Posterior cingulate gyrus (tissue), 11 donors: ENCODE measurements around the gene CCR5AS.
"Not testable (repeated sequence)": the region's sequence is repeated elsewhere in the genome, so short reads cannot be mapped to it uniquely, and the experiment has no call there.

ENCODE experiments used
- DNase-seq, 10 donors: peaks; one replicate each; pipeline versions ENCODE4 v3.0.0 to v3.0.0-alpha.2; 2020 to 2021; ENCODE audit warnings: mixed read lengths in 3 of 10
- intact Hi-C: fragments of 100-400 bp; cut with DNase I; formaldehyde crosslinking; loops from one replicate; pipeline ENCODE4 v1.15.1; 2023

CCR5AS gene

DNA sequence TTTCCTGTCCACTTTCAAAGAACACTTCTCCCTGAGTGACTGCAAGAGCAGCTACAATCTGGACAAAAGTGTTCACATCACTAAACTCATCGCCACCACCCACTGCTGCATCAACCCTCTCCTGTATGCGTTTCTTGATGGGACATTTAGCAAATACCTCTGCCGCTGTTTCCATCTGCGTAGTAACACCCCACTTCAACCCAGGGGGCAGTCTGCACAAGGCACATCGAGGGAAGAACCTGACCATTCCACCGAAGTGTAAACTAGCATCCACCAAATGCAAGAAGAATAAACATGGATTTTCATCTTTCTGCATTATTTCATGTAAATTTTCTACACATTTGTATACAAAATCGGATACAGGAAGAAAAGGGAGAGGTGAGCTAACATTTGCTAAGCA lies 2.0 kb upstream of the CCR5AS start:
- no peak for DNase-seq
- intact Hi-C loops: no loop called here

DNA sequence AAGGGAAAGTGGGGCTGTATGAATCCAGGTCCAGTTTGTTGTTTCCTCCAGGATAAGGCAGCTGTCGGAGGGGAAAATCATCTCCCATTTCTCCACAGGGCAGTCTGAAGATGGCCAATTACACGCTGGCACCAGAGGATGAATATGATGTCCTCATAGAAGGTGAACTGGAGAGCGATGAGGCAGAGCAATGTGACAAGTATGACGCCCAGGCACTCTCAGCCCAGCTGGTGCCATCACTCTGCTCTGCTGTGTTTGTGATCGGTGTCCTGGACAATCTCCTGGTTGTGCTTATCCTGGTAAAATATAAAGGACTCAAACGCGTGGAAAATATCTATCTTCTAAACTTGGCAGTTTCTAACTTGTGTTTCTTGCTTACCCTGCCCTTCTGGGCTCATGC lies 1.1 kb upstream of the CCR5AS start:
- DNase-seq: peak in 3 of 10 donors; percentile 33 to 73 (median 50)
- intact Hi-C loops: no loop called here

DNA sequence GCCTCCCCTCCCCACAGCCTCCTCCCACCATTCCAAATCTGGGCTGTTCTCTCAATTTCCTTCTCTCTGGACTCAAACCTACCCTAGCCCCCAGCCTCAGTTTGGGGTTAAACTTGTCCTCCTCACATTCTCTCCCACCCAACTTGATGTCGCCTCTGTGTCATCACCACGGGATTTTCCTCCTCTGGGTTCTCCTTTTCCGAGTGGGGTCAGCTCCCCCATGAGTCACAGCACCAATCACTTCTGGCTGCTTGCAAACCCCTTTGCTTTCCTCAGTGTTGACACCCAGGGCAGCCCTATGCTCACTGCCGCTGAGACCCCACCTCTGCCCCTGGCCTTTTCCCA lies 451 bp downstream of the CCR5AS start:
- no peak for DNase-seq

DNA sequence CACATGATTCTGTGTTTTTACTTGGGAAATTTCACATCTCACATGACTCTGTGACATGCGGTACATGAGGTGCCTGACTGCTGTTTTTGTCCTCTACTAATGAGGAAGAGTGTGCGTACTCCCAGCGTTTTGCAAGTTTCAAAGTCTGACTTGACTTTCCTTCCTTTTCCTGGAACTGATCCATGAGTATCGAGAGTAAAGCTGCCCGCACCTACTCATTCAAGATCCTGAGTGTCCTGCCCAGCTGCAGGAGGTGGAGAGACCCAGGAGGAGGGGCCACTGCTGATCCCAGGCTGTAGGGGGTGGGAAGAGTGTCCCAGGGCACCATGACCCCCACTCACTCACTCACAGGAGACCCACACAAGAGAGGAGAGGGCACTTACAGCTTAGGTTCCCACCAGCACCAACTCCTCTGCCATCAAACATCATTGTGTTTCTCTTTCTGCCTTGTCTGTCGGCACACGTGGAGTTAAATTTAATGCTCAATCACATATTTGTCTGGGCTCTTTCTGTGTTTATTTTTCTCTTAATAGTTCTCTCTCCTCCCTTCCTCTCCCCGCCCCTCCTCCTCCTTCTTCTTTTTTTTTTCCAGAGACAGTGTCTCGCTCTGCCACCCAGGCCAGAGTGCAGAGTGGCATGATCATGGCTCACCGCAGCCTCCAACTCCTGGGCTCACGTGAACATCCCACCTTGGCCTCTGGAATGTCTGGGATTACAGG lies 1.4 kb downstream of the CCR5AS start:
- intact Hi-C loops: no loop called here
- DNase-seq: no peak

More for the DNA sequence above, 451 bp downstream of the CCR5AS start:
- intact Hi-C loops: no loop called here

DNA sequence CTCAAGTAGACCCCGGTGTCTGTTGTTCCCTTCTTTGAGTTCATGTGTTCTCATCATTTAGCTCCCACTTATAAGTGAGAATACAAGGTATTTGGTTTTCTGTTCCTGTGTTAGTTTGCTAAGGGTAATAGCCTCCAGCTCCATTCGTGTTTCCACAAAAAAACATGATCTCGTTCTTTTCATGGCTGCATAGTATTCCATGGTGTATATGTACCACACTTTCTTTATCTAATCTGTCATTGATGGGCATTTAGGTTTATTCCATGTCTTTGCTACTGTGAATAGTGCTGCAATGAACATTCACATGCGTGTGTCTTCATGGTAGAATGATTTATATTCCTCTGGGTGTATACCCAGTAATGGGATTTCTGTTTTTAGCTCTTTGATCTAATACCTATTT lies 4.0 kb downstream of the CCR5AS start:
- intact Hi-C loops, DNase-seq: not testable (repeated sequence)

DNA sequence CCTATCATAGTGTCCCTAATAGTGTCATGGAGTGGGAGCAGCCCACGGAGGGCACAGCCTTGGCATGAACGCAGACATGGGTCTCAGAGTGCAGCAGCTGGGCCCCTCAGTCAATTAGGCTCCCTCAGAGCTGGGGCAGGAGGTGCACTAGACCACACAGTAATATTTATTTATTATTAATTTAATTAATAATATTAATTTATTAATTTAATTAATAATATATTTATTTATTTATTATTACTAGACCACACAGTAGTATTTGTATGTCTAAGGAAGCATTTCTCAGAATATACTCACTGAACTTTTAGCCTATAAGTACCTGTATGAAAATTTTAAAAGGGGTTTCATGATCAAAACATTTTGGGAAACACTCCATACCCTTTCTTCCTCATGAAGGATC lies 5.3 kb downstream of the CCR5AS start:
- intact Hi-C loops: no loop called here
- no peak for DNase-seq

DNA sequence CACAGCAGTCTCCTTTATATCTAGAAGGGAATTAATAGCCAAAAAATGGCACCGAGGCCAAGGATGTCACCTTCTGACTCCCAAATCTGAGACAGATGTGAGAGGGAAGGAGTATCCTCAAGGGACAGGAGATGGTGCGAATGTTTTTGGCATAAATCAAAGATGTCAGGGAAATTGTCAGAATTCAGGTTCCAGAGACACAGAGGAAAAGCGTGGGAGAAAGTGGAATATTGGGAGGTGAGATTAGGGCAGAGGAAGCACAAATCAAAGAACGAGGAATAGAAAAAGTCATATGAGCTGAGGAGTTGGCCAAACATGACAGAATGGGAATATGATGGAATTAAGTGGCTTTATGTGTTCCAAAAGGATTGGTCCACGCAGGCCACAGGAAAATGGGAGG lies 6.0 kb downstream of the CCR5AS start:
- intact Hi-C loops: no loop called here
- DNase-seq: no peak

DNA sequence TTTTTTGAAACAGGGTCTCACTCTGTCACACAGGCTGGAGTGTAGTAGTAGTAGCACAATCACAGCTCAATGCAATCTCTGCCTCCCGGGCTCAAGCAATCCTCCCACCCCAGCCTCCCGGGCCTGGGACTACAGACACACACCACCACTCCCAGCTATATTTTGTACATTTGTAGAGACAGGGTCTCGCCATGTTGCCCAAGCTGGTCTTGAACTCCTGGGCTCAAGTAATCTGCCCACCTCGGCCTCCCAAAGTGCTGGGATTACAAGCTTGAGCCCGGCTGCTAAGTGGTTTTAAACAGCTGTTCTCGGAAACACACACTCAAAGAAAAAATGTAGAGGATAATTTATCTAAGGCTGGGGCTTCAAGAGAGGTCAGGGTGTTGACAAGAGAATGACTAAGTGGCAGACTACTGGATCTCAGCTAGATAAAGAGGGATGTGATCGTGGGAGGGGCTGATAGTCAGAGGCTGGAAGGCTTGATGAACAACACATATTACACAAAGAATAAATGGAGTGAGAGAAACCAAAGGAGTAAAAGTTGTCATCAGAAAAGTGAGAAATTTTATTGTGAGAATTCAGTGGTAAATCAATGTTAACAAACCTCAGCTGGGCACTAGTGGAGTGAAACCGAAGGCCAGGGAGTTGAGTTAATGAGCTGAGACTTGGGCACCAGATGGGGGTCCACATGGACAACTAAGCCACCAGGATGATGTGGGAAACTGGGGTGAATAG lies 6.7 kb downstream of the CCR5AS start:
- DNase-seq: no peak
- intact Hi-C loops: no loop called here

DNA sequence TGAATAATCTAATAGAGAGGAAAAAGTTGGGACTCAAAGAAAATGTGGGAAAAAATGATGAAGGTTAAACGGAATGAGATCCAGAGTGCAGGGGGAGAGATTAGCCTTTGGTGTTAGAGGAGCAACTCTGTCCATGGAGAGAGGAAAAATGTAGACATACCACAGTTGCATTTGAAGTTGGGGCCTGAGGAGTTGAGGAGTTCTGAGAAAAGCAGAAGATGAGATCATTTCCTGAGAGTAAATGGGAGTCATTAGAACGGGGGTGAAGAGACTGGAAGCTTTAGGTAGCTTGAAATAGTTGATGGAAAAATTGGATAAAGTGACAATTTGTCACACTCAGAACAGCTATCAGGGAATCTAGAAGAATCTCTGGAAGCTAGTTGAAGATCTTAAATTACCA lies 7.3 kb downstream of the CCR5AS start:
- intact Hi-C loops: no loop called here
- DNase-seq: no peak

DNA sequence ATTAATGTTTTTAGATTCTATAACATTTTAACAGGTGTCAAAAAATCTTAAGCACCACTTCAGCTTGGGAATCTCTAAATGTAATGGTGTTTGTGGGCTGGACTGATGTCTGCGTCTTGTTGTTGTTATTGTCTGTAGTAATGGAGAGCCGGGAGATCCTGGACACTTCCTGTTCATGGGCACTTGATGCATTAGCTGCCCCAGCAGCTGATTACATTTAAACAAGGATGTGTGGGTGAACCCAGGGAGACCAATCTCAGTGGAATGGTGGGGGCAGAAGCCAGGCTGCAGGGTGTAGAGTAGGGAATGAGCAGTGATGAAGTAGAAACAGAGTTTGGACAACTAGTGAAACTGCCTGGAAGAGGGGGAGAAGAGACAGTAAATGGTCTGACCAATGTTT lies 7.8 kb downstream of the CCR5AS start:
- intact Hi-C loops: no loop called here
- no peak for DNase-seq

DNA sequence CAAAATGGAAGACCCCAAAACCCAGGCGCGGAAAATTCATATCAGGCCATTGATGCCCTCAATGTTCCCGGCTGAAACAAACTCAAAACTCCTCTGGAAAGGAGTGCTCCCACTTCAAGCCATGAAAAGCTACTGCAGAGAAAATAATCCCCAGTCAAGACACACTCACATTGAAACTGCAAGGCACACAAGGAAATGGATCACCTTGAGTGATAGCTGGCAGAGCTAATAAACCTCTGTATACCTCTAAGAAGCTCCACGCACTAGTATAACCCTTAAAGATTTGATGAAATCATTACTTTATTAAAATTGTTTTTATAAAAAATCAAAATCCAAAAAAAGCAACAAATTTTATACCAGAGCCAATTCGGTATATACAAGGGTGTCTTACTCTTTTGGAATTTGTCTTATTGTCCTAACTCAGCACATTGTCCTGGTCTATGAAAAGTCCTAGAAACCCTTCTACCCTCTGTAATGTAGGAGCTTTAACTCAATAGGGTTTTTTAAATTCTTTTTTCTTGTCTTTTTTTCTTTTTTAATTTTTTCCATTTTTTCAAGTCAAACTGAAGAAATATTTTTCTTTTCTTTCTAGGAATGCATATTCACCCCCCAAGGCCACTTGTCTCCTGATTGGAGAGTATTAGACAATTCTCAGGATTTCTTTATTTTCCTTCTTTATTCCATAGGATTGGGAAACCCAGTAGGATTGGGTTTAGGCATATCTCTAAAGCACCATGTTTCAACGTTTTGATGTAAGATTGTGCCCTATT lies 8.5 kb downstream of the CCR5AS start:
- intact Hi-C loops: no loop called here
- no peak for DNase-seq

DNA sequence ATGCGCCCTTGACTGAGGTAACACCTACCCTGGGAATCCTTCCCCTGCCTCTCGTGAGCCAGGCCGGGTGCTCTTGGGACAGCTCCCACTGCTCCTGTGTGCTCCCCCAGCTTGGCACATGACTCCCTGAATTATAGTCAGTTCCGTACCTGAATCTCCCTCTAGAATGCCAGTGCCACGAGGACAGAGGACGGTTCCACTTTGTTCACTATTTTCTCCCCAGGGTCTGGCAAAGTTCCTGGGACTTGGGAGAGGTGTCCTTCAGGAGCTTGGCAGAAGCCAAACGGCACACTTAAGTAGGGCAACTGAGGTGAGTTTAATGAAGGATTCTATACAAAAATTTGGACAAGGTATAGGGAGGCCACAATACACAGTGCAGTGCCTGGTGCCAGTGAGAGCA lies 9.8 kb downstream of the CCR5AS start:
- no peak for DNase-seq
- intact Hi-C loops: no loop called here

DNA sequence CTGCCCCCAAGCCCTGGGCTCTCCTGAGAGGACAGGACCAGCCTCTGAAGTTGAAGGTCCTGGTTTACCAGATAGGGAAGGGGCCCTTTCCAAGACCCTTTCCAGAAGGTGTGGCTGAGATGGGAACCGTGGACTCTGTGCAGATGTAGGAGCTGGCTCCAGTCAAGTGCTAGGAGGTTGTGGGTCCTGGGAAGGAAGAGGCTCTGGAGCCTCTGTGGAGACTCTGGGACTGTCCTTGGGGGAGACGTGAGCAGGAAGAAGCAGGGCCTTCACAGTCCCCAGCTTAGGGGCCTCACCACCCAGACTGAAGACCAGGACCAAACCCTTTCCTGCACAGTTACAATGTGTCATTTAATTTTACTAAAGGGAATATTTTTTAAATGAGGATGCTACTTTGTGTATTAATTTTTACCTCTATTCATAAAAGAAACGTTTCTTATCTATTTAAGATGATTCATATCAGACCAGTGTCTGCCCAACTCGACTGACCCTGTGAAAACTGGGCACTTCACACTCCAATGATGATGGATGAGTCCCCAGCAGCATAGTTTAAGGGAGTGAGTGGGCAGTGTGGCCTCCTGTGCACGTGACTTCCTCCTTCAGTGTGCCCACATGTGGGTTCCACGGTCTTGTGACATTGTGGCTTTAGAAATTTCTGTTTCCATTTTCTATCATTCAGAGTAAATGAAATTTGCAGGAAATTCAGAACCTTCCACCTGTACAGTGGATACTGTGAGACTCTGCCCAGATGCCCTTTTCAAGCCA lies 10.9 kb downstream of the CCR5AS start:
- intact Hi-C loops: no loop called here
- DNase-seq: no peak

DNA sequence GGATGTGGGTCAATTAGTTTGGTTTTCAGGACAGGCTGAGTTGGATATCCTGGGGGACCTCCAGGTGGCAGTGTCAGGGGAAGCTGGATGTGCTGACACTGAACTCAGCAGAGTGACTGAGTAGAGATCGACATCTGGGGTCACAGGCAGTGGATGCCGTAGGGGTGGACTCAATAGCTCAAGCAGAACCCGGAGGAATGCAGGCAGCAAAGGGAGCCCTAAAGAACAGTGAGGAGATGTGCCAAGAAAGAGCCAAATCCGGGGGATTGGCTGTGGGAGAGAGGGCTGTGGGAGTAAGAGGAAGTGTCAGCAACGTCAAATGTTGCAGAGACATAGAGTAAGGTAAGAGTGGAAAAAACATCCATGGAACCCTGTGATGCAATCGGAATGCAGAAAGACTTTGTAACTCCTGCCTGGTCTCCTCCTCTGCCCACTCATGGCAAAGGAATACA lies 11.6 kb downstream of the CCR5AS start:
- no peak for DNase-seq
- intact Hi-C loops: no loop called here

DNA sequence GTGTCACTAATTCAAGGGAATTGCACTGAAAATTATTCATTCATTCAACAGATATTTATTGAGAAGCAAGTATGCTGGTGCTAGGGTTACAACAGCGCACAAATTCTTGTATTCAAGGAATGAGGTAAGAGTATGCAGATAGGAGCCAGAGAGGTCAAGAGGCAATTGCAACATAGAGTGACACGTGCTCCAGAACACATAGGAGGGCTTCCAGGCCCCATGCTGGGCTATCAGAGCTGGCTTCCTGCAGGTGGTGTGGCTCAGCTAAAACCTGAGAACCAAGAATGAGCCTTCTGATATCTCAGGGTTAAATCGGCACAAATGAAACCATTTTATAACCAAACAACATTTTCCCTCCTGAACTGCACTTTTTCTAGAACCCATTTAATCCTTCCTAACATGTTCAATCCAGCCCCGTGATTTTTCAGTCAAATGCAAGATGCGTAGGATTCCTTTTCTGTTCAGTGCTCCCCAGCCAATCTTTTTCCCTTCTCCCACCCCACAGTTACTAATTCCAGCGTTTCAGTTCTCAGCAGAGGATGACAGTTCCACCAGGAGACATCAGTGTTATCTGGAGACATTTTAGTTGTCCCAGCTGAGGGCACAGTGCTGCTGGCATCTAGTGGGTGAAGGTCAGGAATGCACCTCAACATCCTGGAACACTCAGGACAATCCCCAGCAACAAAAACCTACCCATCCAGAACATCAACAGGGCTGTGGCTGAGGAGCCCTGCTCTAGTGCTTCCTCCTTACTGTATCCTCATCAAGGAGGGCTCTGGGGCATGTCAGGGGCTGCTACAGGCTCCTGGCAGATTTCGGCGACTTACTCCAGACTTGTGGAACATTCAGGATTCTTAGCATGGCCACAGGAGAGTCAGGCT lies 13.1 kb downstream of the CCR5AS start:
- DNase-seq: no peak
- intact Hi-C loops: no loop called here

DNA sequence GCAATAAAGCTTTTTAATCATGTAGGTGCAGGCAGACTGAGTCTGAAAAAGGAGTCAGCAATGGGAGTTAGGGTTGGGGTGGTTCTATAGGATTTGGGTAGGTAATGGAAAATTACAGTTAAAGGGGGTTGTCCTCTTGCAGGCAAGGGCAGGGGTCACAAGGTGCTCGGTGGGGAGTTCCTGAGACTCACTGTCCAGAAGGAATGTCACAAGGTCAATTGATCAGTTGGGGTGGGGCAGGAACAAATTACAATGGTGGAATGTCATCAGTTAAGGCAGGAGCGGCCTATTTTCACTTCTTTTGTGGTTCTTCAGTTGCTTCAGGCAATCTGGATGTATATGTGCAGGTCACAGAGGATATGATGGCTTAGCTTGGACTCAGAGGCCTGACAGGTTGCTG lies 13.9 kb downstream of the CCR5AS start:
- no peak for DNase-seq
- intact Hi-C loops: no loop called here

DNA sequence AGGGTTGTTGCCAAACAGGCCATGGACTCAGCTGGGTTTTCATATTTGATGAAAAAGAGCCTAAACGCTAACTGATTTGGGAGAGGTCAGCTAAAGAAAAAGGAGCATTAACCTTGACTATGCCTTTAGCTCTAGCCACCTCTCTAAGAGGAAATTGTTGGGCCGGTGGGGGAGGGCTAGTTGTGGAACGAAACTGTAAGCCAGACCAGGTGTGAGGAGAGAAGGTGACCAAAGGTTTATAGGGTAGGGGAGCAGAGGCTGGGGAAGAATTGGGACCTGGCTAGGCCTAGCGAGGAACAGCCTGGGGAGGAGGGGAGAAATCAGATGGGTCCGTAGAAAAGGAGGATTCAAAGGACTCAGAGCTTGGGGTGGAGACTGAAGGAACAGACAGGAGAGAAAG lies 15.3 kb downstream of the CCR5AS start:
- intact Hi-C loops, DNase-seq: not testable (repeated sequence)

DNA sequence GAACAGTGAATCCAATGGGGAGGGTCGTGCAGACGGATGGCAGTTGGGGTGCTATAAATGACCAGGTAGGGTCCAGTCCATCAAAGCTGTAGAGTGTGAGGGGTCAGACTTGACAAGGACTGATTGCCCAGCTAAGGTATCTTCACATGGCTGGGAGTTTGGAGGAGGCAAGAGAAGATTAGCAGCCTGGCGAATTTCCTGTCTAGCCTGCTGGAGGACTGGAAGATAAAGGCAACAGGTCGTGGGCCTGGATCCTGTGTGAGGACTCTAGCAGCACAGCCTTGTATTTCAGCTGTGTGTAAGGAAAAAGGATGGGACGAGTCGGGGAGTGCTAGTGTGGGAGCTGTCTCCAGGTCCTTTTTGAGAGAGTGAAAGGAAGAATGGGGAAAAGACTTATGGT lies 17.6 kb downstream of the CCR5AS start:
- intact Hi-C loops: no loop called here
- no peak for DNase-seq

DNA sequence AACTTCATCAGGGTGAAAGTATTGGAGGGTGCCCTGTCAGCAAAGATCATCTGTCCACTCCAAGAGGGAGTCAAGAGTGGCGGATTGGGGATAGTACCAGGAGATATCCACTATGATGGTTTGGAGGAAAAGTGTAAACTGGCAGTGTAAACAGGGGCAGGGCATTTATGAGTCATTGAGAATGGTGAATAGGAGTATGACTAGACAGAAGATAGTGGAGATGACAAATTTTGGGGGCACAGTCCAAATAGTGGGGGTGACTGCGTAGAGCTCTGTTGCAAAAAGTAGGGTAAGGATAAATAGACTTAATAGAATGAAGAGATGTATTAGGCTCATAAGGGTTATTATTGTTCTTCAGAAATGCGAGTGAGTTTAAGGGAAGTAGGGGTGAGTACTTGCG lies 18.0 kb downstream of the CCR5AS start:
- DNase-seq, intact Hi-C loops: not testable (repeated sequence)

DNA sequence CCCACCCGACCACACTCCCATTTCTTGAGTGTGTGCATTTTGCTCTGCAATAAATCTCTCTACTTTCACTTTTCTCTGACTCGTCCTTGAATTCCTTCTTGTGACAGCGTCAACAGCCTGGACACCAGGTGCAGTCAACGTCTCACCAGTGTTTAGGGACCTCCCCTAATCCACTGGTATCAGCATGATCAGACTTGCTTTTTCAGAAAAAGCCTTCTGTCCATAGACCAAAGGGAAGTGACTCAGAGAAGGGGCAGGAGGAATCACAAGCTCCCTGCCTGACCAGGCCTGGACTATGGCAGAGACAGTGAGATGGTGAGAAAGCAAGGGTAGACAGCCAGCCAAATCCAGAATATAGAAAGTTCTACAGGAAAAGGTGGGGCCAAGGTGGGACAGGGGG lies 20.7 kb downstream of the CCR5AS start:
- intact Hi-C loops: no loop called here
- no peak for DNase-seq
